WTC11 (cell line): ENCODE data around the gene VEZF1. TPM values are rescaled to one million over a fixed set of nuclear protein-coding genes. Genes with fewer than 3 reads are reported as not detected.

ENCODE experiments used
- ATF1 ChIP-seq: sonication (generic); formaldehyde crosslinking; IDR thresholded peaks from 2 replicates; pipeline ENCODE4 v1.8.1; 2023; ENCODE audit warnings: mild to moderate bottlenecking, moderate library complexity, missing genetic modification reagents
- ATF3 ChIP-seq: sonication (generic); formaldehyde crosslinking; conservative IDR thresholded peaks from 2 replicates; pipeline ENCODE4 v1.8.1; 2022; ENCODE audit warnings: mild to moderate bottlenecking, missing genetic modification reagents
- CREB1 ChIP-seq: sonication (generic); formaldehyde crosslinking; IDR thresholded peaks from 2 replicates; pipeline ENCODE4 v1.8.0; 2023; ENCODE audit warnings: mild to moderate bottlenecking, missing genetic modification reagents
- CREM ChIP-seq: sonication (generic); formaldehyde crosslinking; IDR thresholded peaks from 2 replicates; pipeline ENCODE4 v1.8.1; 2022; ENCODE audit warnings: mild to moderate bottlenecking, missing genetic modification reagents, moderate library complexity
- E2F1 ChIP-seq: sonication (generic); formaldehyde crosslinking; IDR thresholded peaks from 2 replicates; pipeline ENCODE4 v1.8.0; 2022; ENCODE audit warnings: mild to moderate bottlenecking, missing genetic modification reagents
- EMX1 ChIP-seq: fragments of 250-450 bp; sonication (Bioruptor Pico); IDR thresholded peaks from 2 replicates; pipeline ENCODE4 v1.8.0; 2021; ENCODE audit warnings: mild to moderate bottlenecking
- ESRRA ChIP-seq: sonication (generic); formaldehyde crosslinking; IDR thresholded peaks from 2 replicates; pipeline ENCODE4 v1.8.1; 2022; ENCODE audit warnings: mild to moderate bottlenecking, missing genetic modification reagents, borderline replicate concordance
- FOXK1 ChIP-seq: sonication (generic); formaldehyde crosslinking; IDR thresholded peaks from 2 replicates; pipeline ENCODE4 v1.8.0; 2022; ENCODE audit warnings: mild to moderate bottlenecking, moderate library complexity, missing genetic modification reagents
- FOXP1 ChIP-seq: sonication (generic); formaldehyde crosslinking; IDR thresholded peaks from 2 replicates; pipeline ENCODE4 v1.8.0; 2022; ENCODE audit warnings: missing genetic modification reagents, mild to moderate bottlenecking, moderate library complexity, borderline replicate concordance
- FOXP4 ChIP-seq: sonication (generic); formaldehyde crosslinking; IDR thresholded peaks from 2 replicates; pipeline ENCODE4 v1.8.0; 2022; ENCODE audit warnings: mild to moderate bottlenecking, missing genetic modification reagents
- GTF2I ChIP-seq: fragments of 250-450 bp; sonication (Bioruptor Pico); conservative IDR thresholded peaks from 2 replicates; pipeline ENCODE4 v1.4.0; 2021; ENCODE audit warnings: mild to moderate bottlenecking
- HMGA2 ChIP-seq: fragments of 250-450 bp; sonication (Bioruptor Pico); IDR thresholded peaks from 2 replicates; pipeline ENCODE4 v1.4.0; 2021; ENCODE audit warnings: mild to moderate bottlenecking, moderate library complexity
- IRF1 ChIP-seq: sonication (generic); formaldehyde crosslinking; IDR thresholded peaks from 2 replicates; pipeline ENCODE4 v1.8.0; 2023; ENCODE audit warnings: missing genetic modification reagents
- MYBL2 ChIP-seq: sonication (generic); formaldehyde crosslinking; IDR thresholded peaks from 2 replicates; pipeline ENCODE4 v1.8.1; 2023; ENCODE audit warnings: mild to moderate bottlenecking, moderate library complexity, missing genetic modification reagents
- NFATC4 ChIP-seq: fragments of 250-450 bp; sonication (Bioruptor Pico); IDR thresholded peaks from 2 replicates; pipeline ENCODE4 v1.9.0; 2021; ENCODE audit warnings: mild to moderate bottlenecking
- NR1H2 ChIP-seq: sonication (generic); formaldehyde crosslinking; IDR thresholded peaks from 2 replicates; pipeline ENCODE4 v1.9.0; 2021; ENCODE audit warnings: mild to moderate bottlenecking, moderate library complexity, missing genetic modification reagents
- RORB ChIP-seq: fragments of 250-450 bp; sonication (Bioruptor Pico); IDR thresholded peaks from 2 replicates; pipeline ENCODE4 v1.9.0; 2021; ENCODE audit warnings: mild to moderate bottlenecking
- SMAD3 ChIP-seq: sonication (generic); formaldehyde crosslinking; IDR thresholded peaks from 2 replicates; pipeline ENCODE4 v1.8.0; 2022; ENCODE audit warnings: missing genetic modification reagents, mild to moderate bottlenecking, borderline replicate concordance
- USF2 ChIP-seq: sonication (generic); formaldehyde crosslinking; IDR thresholded peaks from 2 replicates; pipeline ENCODE4 v1.8.1; 2023; ENCODE audit warnings: mild to moderate bottlenecking, missing genetic modification reagents, moderate library complexity
- ZBTB21 ChIP-seq: sonication (generic); formaldehyde crosslinking; IDR thresholded peaks from 2 replicates; pipeline ENCODE4 v1.8.1; 2023; ENCODE audit warnings: mild to moderate bottlenecking, missing genetic modification reagents, borderline replicate concordance
- ZBTB43 ChIP-seq: sonication (generic); formaldehyde crosslinking; IDR thresholded peaks from 2 replicates; pipeline ENCODE4 v1.8.1; 2023; ENCODE audit warnings: mild to moderate bottlenecking, missing genetic modification reagents
- ZNF263 ChIP-seq: sonication (generic); formaldehyde crosslinking; IDR thresholded peaks from 2 replicates; pipeline ENCODE4 v1.8.1; 2022; ENCODE audit warnings: low read depth, mild to moderate bottlenecking, moderate library complexity, missing genetic modification reagents
- ZNF416 ChIP-seq: fragments of 250-450 bp; sonication (Bioruptor Pico); IDR thresholded peaks from 2 replicates; pipeline ENCODE4 v1.9.0; 2021; ENCODE audit warnings: mild to moderate bottlenecking, inconsistent platforms
- ZNF423 ChIP-seq: fragments of 250-450 bp; sonication (Bioruptor Pico); IDR thresholded peaks from 2 replicates; pipeline ENCODE4 v2.1.2; 2022; ENCODE audit warnings: mild to moderate bottlenecking, moderate library complexity
- ZNF512 ChIP-seq: sonication (generic); formaldehyde crosslinking; IDR thresholded peaks from 2 replicates; pipeline ENCODE4 v1.8.1; 2022; ENCODE audit warnings: missing genetic modification reagents, borderline replicate concordance
- ZNF532 ChIP-seq: fragments of 250-450 bp; sonication (Bioruptor Pico); IDR thresholded peaks from 2 replicates; pipeline ENCODE4 v1.9.0; 2021; ENCODE audit warnings: mild to moderate bottlenecking, borderline replicate concordance
- total RNA-seq: library from RNA; stranded (reverse); gene quantifications from 3 replicates; pipeline ENCODE4 v1.2.3, GENCODE V29; 2021

VEZF1 gene
- total RNA-seq, 1 experiment from 2014 or later = 43.3 TPM

- TF ChIP-seq ZNF512 (CRISPR knock-in tag) (0 out of 2 replicates have a peak, but pooled peaks have one; percentile 27), ZBTB21 (CRISPR knock-in tag) (peak; percentile 87), FOXP1 (CRISPR knock-in tag) (peak; percentile 72), GTF2I (no peak), FOXK1 (CRISPR knock-in tag) (peak; percentile 89), EMX1 (no peak), E2F1 (CRISPR knock-in tag) (peak; percentile 88; the same call in 1 of the 2 replicates), ZNF416 (CRISPR knock-in tag) (no peak), RORB (CRISPR knock-in tag) (no peak), SMAD3 (peak; percentile 44; the same call in 1 of the 2 replicates), ZNF423 (CRISPR knock-in tag) (no peak), ATF3 (CRISPR knock-in tag) (no peak), MYBL2 (CRISPR knock-in tag) (peak; percentile 91; the same call in 1 of the 2 replicates), USF2 (CRISPR knock-in tag) (peak; percentile 36; the same call in 1 of the 2 replicates), HMGA2 (CRISPR knock-in tag) (no peak), ZNF263 (CRISPR knock-in tag) (no peak), CREM (CRISPR knock-in tag) (peak; percentile 77; the same call in 1 of the 2 replicates), ZNF532 (CRISPR knock-in tag) (no peak; the same call in 1 of the 2 replicates), ESRRA (CRISPR knock-in tag) (peak; percentile 86; the same call in 1 of the 2 replicates), CREB1 (CRISPR knock-in tag) (peak; percentile 81; the same call in 1 of the 2 replicates), ATF1 (CRISPR knock-in tag) (peak; percentile 33; the same call in 1 of the 2 replicates), ZBTB43 (no peak), NR1H2 (CRISPR knock-in tag) (no peak), NFATC4 (CRISPR knock-in tag) (0 out of 2 replicates have a peak, but pooled peaks have one; percentile 50), IRF1 (CRISPR knock-in tag) (peak; percentile 80), FOXP4 (peak; percentile 67)
Measured at GRCh38 chr17:58006924-58007780, 19.1 kb upstream of the VEZF1 start, which contains the start of gene SRSF1 (continued).
